ENCODE results near the gene ZNF446.
"Not testable (repeated sequence)": the region's sequence is repeated elsewhere in the genome, so short reads cannot be mapped to it uniquely, and the experiment has no call there.

ZNF446 gene

DNA sequence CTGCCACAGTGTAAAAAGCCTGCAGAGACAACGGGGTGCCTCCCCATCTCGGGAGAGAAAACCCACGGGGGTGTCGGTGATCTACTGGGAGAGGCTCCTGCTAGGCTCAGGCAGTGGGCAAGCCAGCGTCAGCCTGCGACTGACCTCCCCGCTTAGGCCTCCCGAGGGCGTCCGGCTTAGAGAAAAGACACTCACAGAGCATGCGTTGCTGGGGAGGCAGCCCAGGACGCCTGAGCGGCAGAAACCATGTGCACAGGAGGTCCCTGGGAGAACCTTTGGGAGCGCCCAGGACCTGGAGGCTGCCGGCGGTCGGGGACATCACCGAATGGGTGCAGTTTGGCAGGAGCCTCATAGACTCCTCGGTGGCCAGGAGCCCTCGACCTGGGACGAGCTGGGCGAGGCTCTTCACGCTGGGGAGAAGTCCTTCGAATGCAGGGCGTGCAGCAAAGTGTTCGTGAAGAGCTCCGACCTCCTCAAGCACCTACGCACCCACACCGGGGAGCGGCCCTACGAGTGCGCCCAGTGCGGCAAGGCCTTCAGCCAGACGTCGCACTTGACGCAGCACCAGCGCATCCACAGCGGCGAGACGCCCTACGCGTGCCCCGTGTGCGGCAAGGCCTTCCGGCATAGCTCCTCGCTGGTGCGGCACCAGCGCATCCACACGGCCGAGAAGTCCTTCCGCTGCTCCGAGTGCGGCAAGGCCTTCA, 5.2 kb upstream of the ZNF446 start:
- DNase-seq: not testable (repeated sequence)

- no peak for DNase-seq
Observed at GRCh38 chr19:58471736-58472135, 4.4 kb upstream of the ZNF446 start.

DNA sequence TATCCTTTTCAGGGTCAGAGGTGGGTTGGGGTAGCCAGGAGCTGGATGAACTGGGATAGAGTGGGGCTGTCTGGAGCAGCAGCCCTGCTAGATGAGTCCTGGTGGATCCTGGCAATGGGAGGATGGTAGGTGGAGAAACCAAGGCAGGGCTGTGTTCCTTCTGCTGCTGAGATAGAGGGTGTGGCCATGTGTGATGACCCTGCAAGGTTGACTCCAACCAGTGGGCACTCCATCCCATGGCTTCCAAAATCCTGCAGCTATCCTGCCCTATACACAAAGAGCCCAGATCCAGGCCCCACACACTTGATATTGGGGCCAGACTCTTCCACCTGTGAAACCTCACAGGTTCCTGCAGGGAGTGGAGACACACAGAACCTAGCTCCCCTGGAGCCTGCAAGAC, 2.4 kb upstream of the ZNF446 start:
- DNase-seq: no peak

DNA sequence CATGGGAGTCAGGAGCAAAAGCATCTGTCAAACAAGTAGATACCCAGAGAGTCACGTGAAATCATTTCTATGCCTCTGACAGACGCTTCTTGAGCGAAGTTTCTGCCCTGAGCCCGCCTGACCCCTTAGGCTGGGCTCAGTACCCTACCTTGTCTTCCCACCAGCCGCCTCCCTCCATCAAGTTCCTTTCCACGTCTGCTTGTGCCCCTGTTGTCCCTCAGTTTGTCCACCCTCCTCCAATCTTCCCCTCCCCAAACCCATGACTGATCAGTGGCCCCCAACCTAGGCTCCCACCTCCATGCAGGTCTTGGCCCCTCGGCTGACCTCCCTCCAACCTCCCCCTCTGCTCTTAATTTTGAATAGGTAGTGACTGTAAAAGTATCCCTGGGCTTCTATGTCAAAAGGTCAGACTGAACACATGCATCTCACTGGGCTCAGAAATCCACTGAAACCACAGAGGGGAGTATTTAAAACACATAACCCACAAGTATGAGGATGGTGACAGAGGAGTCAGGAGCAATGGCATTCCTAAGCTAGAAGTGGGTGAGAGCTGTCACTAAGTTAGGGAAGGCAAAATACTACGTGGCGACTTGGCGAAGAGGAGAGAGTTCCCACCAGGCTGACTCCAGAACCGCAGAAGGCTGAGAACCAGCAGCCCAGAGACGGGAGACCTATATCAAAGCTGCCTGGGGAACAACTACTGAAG, 1.7 kb upstream of the ZNF446 start:
- no peak for DNase-seq

GRCh38 chr19:58474997-58475713, 997 bp upstream of the ZNF446 start:
- no peak for DNase-seq

GRCh38 chr19:58476498-58477015, 405 bp downstream of the ZNF446 start:
- DNase-seq: no peak

DNA sequence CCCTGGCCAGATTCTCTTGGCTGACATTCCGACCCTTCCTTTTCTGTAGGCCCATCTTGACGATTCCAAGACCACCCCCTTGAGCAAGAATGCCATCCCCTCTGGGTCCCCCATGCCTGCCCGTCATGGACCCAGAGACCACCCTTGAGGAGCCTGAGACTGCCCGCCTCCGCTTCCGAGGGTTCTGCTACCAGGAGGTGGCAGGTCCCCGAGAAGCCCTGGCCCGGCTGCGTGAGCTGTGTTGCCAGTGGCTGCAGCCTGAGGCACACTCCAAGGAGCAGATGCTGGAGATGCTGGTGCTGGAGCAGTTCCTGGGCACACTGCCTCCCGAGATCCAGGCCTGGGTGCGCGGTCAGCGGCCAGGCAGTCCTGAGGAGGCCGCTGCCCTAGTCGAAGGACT, 978 bp downstream of the ZNF446 start:
- DNase-seq: no peak

GRCh38 chr19:58477871-58478270, 1.7 kb downstream of the ZNF446 start:
- no peak for DNase-seq

DNA sequence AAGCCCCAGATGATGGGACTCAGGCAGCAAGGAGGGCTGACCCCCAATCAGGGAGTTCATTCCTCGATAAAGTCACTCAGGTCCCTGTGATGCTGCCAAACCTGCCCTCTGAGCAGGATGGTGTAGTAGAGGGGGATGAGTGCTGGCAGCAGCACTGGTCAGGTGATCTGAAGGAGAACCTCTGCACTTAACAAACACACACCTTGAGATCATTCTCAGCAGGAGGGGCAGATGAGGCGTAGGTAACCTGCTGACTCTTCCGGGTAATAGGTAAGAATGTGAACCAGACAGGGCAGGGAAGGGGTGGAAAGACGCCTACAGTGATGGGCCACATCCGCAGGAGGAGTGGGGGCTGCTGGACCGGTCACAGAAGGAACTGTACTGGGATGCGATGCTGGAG, 3.2 kb downstream of the ZNF446 start:
- no peak for DNase-seq

DNA sequence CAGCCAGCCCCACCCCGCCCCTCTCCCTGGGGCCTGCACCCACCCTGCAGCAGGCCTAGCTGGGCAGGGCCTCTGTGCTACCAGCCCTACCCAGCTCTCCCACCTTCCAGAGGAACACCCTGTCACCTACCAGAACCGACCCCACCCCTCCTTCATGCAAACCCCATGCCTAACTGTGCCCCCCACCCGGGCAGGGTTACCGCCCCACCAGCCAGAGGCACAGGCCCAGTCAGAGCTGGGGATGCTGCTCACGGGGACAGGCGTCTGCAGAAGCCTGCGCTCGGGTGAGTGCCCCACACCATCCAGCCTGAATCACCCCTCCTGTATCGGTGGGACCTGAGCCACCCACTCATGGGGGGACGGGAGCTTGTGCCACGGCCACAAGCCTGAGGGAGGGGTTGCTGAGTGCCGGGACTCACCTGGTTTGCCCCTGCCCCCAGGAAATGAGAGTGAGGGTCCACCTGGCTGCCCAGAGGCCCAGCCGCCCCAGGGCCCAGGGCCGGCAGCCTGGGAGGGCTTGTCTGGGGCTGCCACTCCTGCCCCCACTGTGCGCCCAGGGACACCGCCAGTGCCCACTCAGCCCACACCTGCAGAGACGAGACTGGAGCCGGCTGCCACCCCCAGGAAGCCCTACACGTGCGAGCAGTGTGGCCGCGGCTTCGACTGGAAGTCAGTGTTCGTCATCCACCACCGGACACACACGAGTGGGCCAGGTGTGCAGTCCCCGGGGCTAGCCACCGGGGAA, 3.8 kb downstream of the ZNF446 start:
- no peak for DNase-seq

GRCh38 chr19:58480481-58480830, 4.3 kb downstream of the ZNF446 start:
- no peak for DNase-seq

DNA sequence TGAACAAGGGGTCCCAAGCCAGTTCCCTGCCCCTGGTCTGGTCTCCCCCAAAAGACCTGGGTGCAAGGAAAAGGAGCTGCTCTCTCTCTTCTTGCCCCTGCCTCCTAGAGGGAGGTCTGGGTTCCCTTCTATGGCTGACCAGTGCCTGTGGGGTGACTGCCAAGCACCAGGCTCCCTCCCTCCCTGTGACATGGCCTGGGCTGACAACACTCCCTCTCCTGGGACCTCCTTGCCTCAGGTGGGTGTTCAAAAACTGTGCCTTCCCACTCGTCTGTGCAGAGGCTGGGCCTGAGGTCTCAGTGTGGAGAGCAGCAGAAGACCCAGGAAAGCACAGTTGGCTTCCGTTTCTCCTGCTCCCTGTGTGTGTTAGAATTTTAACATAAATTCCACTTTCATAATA, 4.7 kb downstream of the ZNF446 start:
- DNase-seq: no peak

DNA sequence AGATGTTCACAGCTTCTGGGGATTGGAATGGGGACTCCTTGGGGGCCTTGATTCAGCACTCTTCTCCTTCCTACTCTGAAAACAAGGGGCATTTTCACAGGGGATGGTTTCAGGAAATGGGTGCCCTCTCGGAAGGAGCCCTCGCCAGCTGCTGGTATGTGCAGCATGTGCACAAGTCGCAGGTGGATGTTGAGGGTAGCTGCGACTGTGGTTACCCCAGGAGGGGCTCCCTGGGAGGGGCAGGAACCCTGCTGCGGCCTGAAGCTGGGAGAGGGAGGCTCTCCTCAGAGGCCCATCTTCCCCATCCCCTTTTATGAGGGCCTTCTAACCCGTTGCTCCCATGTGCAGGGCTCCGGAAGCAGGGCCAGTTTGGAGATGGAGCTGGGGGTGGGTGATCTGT, 6.2 kb downstream of the ZNF446 start:
- DNase-seq: no peak

- DNase-seq: no peak
Observed at GRCh38 chr19:58483776-58484175, 7.6 kb downstream of the ZNF446 start.

DNA sequence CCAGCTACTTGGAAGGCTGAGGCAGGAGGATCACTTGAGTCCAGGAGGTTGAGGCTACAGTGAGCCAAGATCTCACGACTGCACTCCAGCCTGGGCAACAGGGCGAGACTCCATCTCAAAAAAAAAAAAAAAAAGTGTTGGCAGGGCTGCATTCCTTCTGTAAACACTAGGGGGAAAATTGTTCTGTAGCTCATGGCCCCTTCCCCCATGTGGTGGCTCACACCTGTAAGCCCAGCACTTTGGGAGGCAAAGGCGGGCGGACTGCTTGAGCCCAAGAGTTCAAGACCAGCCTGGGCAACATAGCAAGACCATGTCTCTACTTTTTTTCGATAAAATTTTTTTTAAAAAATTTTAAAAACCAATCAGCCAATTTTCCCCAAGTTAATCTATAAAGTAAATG, 8.2 kb downstream of the ZNF446 start:
- DNase-seq: not testable (repeated sequence)

- DNase-seq: no peak
Observed at GRCh38 chr19:58491393-58491792, 15.2 kb downstream of the ZNF446 start.

DNA sequence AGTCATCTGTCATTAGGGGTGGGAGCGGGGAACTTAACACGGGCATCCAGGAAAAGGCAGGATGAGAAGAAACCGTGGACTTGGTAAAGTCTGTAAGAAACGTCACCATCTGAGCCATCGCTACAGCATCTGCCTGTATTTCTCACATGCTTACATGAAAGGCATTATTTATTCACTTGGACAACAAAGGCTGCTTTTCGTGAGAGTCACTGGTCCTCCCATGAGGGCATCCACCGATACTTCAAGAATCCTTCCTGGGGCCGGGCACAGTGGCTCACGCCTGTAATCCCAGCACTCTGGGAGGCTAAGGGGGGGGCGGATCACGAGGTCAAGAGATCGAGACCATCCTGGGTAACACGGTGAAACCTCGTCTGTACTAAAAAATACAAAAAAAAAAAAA, 16.1 kb downstream of the ZNF446 start:
- no peak for DNase-seq

DNA sequence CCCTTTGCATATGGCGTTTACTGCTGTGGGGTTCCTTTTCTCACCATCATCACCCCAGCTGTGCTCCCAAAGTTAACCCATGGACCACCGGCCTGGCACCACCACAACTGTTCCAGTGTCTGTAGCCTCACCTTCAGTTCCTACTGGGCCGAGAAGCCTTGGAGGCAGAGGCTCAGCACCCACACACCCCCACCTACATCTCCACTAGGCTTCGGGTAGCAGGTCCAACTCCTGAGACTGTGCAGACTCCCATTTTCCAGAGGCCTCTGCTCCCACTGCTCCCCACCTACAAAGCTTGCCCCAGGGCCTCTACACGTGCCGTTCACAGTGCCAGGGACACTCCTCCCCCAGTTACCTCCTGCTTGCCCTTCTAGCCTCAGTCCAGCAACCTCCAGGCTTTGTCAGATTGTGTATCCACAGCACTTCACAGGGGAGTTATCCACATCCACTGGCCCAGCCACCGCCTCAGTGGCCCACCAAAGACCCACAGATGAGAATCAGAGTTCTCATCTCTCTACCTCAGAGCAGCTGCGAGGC, 21.6 kb downstream of the ZNF446 start:
- DNase-seq: no peak

DNA sequence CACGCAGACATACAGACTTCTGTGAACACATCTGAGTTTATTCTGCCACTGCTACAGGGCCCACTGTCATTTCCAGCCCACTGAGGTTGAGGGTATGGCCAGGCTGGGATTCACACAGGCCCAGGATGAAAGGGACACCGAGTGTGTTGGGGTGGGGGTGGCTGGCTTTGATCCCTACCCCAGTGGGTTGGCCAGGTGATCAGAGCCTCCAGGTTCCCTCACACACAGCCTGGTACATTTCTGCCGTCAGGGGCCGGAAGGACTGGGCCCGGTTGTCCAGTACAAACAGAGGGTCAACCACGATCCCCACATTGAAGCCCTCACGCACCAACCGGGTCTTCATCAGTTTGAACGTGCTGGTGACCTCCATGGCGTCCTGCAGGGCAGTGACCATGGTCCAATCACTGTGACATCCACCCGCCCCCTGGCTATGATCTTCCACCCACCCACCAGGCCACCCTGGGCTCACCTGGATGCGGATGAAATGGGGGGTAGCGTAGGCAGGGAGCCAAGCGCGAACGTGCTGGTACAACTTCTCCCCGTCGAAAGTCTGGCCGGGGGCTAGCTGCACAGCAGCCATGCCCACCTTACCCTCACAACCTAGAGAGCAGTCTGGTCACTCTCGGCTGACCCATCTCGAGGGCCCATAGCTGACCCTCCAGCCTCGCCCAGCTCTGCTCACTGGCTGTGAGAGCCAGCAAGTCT, 22.3 kb downstream of the ZNF446 start:
- no peak for DNase-seq

- DNase-seq: peak; percentile 96 to 98
Observed at GRCh38 chr19:58499021-58499927, 23.1 kb downstream of the ZNF446 start.

DNA sequence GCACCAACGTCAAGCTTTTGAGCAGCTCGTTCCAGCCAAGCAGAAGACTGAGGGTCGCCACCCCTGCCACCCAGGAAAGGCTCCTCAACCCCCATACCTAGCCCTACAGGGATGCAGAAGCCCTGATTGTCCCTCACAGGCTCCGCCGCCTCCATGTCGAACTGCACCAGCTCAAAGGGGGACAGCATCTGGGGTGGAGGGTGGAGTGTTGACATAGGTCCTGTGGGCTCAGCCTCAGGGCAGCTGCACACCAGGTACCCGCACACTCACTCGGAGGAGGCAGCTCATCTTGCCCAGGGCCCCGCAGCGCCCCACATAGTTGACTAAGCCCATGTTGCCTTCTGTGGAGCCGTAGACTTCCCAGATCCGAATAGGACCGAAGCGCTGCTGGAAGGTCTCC, 24.1 kb downstream of the ZNF446 start:
- DNase-seq: no peak
